NCI-H2227 (cell line): ENCODE measurements around the gene DRAP1.

Experiments
- DNase-seq: peaks from one replicate; lab custom pipeline; 2025; ENCODE audit not compliant: unreplicated experiment; lab: John Stamatoyannopoulos, UW

Gene DRAP1

GRCh38 chr11:65900899-65901180 lies 18.4 kb upstream of the DRAP1 start:
- DNase-seq, result no peak

- no peak for DNase-seq
Observed at GRCh38 chr11:65903068-65903481, 16.2 kb upstream of the DRAP1 start.

GRCh38 chr11:65903715-65904114 lies 15.5 kb upstream of the DRAP1 start:
- DNase-seq, result no peak

GRCh38 chr11:65906602-65907001 lies 12.6 kb upstream of the DRAP1 start:
- DNase-seq, result no peak

- DNase-seq, result no peak
Observed at GRCh38 chr11:65907878-65908277, 11.3 kb upstream of the DRAP1 start.

GRCh38 chr11:65911682-65912568 lies 7.3 kb upstream of the DRAP1 start:
- DNase-seq, result peak; percentile 65

- DNase-seq, result no peak
Observed at GRCh38 chr11:65912845-65913244, 6.4 kb upstream of the DRAP1 start.

GRCh38 chr11:65915101-65915820 lies 4.0 kb upstream of the DRAP1 start:
- no peak for DNase-seq

- DNase-seq, result no peak
Observed at GRCh38 chr11:65915821-65916251, 3.4 kb upstream of the DRAP1 start.

- no peak for DNase-seq
Observed at GRCh38 chr11:65916391-65916790, 2.8 kb upstream of the DRAP1 start.

GRCh38 chr11:65917077-65917433 lies 2.2 kb upstream of the DRAP1 start:
- no peak for DNase-seq

- DNase-seq, result no peak
Observed at GRCh38 chr11:65917434-65918210, 1.6 kb upstream of the DRAP1 start.

- peak; percentile 57 for DNase-seq
Observed at GRCh38 chr11:65918211-65919140, 750 bp upstream of the DRAP1 start, which contains the start of gene C11orf68. C11orf68 (minus strand) TSS chr11:65919062; CDS start chr11:65919031, 31 bp downstream.

- peak; percentile 58 for DNase-seq
Observed at GRCh38 chr11:65919573-65920371, 546 bp downstream of the DRAP1 start.

- no peak for DNase-seq
Observed at GRCh38 chr11:65920372-65920802, 1.2 kb downstream of the DRAP1 start.

- no peak for DNase-seq
Observed at GRCh38 chr11:65921033-65921555, 1.9 kb downstream of the DRAP1 start.

- no peak for DNase-seq
Observed at GRCh38 chr11:65921876-65922275, 2.6 kb downstream of the DRAP1 start.

GRCh38 chr11:65922565-65922964 lies 3.3 kb downstream of the DRAP1 start:
- DNase-seq, result no peak

GRCh38 chr11:65925397-65925796 lies 6.2 kb downstream of the DRAP1 start:
- DNase-seq, result no peak
